RPMI8226 (cell line): ENCODE measurements around the gene MFAP2.

Experiments used
- DNase-seq: peaks from one replicate; pipeline ENCODE4 v3.0.0-alpha.2; 2015

Gene MFAP2

DNA sequence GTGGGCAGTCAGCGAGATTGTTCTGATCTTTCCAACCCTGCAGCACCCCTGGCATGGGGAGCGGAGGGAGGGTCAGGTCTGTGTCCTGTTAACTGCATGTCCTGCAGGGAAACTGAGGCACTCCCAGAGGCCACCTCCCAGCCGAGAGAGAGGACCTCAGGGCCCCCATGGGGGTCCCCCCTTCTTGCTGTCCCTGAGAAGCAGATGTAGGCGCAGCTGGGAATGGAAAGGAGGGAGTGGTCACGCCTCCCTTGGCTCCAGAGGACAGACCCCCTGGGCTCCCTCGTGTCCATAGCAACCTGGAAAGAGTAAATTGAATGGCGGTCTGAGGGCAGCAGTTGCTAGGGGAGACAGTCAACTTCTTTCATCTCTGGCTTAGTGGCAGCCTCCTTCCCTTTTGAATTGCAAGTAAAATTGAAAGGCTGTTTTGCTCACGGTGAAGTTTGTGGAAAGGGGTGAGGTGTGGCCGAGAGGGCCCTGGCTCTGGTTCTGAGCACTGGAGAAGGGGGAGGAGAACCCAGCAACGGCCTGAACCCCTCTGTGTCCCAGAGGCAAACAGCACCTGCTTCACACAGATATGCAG lies 53.8 kb downstream of the MFAP2 start:
- DNase-seq, result no peak

DNA sequence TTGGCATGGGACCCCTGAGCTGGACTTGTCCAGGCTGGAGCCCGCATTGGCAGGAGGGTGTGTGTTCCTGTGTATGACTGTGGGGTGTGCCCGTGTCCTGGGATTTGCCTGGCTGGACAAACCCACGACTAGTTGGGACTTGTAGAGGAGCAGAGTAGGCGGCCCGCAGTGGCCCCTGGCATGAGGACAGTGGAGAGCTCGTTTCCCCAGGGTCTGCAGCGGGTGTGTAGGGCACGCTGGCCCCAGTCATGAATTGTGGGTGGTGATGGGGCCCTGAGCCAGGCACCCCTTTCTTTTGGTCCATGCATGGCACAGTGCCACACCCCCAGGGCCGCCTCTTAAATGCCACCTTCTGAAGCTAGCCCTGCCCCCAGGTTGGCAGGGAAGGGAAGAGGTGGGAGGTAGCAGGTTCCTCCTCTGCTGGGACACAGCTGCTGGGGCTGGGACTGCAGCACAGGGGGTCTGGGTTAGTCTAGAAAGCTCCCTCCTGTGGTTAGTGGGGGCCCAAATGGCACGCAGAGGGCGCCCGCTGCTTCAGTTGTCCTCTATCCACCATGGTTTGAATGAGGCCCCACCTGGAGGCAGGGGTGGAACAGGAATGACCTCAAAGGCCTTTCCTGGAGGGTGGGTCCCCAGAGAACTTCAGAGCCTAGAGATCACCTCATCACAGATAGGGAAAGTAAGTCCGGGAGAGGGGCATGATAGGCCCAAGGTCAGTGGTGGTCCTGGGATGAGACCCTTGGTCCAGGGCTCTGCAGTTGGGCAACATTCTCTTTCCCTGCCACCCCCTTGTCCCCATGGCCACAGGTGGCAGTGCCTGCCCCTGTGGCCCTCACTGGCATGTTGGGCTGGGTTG lies 54.6 kb downstream of the MFAP2 start:
- no peak for DNase-seq

DNA sequence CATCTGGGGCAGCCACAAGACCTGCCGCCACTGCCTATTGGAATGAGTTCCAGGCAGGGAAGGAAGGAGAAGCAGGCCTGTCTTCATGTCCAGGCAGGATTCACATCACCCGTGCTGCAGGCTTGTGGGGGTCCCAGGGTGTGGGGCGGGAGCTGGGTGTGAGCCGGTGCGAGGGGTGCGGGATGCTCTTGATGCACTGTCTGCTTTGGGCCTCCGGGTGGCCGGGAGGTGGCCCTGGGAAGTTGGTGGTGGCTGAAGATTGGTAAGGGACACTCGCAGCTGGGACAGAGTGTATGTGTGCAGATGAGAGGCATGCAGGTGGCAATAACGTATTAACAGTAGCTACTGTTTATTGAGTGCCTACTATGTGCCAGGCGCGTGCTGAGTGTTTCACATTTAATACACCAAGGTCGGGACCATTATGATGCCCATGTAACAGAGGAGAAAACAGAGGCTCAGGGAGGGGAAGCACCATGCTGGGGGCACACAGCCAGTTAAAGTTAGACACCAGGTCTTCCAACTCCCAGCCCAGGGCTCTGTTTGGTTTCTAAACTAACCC lies 55.4 kb downstream of the MFAP2 start:
- no peak for DNase-seq
